ENCODE measurements around the gene KCTD12. TPM values are rescaled to one million over a fixed set of nuclear protein-coding genes. Genes with fewer than 3 reads are reported as not detected.

Gene KCTD12
- total RNA-seq, 1 experiment from 2014 or later: 1.9 TPM

DNA sequence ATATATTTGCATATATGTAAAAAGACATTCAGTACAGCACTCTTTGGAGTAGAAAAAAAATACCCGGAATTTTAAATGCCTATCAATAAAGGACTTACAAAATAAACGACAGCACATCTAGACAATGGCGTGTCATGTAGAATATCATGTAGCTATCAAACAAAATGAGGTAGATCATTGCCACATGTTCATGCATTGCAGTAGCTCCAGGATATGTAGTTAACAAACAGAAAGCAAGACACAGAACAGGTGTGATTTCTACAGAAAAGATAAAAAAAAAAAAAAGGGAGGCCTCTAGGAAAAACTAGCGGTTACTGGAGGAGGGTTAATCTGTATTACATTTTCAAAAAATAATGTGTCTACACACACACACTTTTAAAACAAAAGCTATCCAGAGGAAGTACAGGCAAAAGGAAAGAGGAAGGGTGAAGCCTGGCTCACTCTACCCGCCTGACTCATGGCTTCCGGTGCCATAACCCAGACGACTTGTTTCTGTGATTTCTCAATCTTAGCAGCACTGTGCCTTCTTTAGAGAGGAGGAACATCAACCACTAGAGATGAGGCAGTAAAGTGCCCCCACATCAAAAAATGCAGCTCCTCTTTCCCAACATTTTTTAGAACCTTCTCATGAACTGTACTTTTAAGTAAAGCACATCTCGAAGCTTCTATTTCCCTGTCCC, 6.9 kb downstream of the KCTD12 start:
- no peak overlapping the region for H3K4me2 ChIP-seq (ENCODE audit: low read length)
- H3K27ac ChIP-seq (ENCODE audit: low read depth, low read length): no peak overlapping the region
- no peaks in the 10 kb centered on the region for H3K9me3 ChIP-seq (ENCODE audit: control insufficient read depth in 1 of 2, insufficient read depth in 1 of 2, low read depth in 1 of 2, low read length in 2 of 2)
- H3K9me2 ChIP-seq (ENCODE audit: insufficient read depth): no peaks in the 10 kb centered on the region
- ChIA-PET CTCF (no interaction called here), POLR2A (no interaction called here), RAD21 (ENCODE audit: low non-redundant PET in 1 of 2, low total read pairs in 2 of 2, uncharacterized antibody in 2 of 2, unreplicated experiment in 2 of 2) (no interaction called here)
- no peaks in the 10 kb centered on the region for H3K36me3 ChIP-seq (ENCODE audit: control insufficient read depth in 1 of 2, insufficient read depth in 2 of 2, low read length in 2 of 2)
- H3K79me2 ChIP-seq (ENCODE audit: insufficient read depth, low read length): no peaks in the 10 kb centered on the region
- ATAC-seq (no peak), DNase-seq (ENCODE audit: low read depth, low spot score) (no peak)
- TF ChIP-seq RAD21 (IDR thresholded peaks at IDR 0.05; ENCODE audit: low read depth): no peak
- no peak for TF ChIP-seq ELF1 (IDR thresholded peaks at IDR 0.05; ENCODE audit: borderline replicate concordance, low read depth)
- TF ChIP-seq CEBPB (IDR thresholded peaks at IDR 0.05; ENCODE audit: low read depth): no peak
- no peak for TF ChIP-seq EZH2phosphoT487 (IDR thresholded peaks at IDR 0.05; ENCODE audit: borderline replicate concordance)
- TF ChIP-seq ZFX (IDR thresholded peaks at IDR 0.05): no peak
- no TSS peak for BruUV-seq (replicated peaks)
- H3K27me3 ChIP-seq (ENCODE audit: insufficient read depth, low read length): peaks cover 40% of the 10 kb centered on the region; the same call in 1 of the 2 replicates
- H2AFZ ChIP-seq (ENCODE audit: low read depth, low read length, poor library complexity, severe bottlenecking): no peak overlapping the region
- no peaks in the 10 kb centered on the region for H4K20me1 ChIP-seq (ENCODE audit: insufficient read depth)
- H3K4me3 ChIP-seq (replicated peaks in 1 of 2; ENCODE audit: low read depth in 1 of 2, low read length in 2 of 2): no peak overlapping the region
- intact Hi-C loops (cut with micrococcal nuclease): no loop called here
- no peaks in the 10 kb centered on the region for H3K4me1 ChIP-seq (ENCODE audit: control insufficient read depth in 1 of 2, insufficient read depth in 2 of 2, low read length in 2 of 2)
- no peak overlapping the region for H3K9ac ChIP-seq (ENCODE audit: low read length)

DNA sequence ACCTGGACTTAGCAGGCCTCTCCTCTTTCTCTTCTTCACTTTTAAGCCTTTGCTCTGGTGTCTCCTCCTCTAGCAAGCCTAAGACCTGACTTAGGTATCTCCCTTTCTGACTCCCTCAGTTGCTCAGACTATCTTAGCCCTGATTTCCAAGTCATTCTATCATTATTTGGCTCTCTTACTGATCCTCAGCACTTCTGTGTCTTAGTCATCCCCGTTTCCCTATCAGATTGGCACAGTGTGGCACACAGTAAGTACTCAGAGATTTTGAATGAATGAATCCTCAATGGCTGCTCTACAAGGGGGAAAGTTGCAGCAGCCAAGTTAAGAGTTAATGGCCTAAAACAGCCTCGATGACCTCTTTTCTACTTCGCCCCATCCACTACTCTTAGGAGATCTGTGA, 8.2 kb downstream of the KCTD12 start:
- no peak overlapping the region for H3K4me2 ChIP-seq (ENCODE audit: low read length)
- POLR2A ChIA-PET: no interaction called here
- intact Hi-C loops (cut with micrococcal nuclease): no loop called here
- H3K4me3 ChIP-seq (replicated peaks in 1 of 2; ENCODE audit: low read depth in 1 of 2, low read length in 2 of 2): no peak overlapping the region
- CTCF ChIA-PET: no interaction called here
- no peak overlapping the region for H3K27ac ChIP-seq (ENCODE audit: low read depth, low read length)
- no peak overlapping the region for H2AFZ ChIP-seq (ENCODE audit: low read depth, low read length, poor library complexity, severe bottlenecking)
- no peak for ATAC-seq
- H3K9me3 ChIP-seq (ENCODE audit: control insufficient read depth in 1 of 2, insufficient read depth in 1 of 2, low read depth in 1 of 2, low read length in 2 of 2): no peaks in the 10 kb centered on the region
- BruUV-seq (replicated peaks): no TSS peak
- no peaks in the 10 kb centered on the region for H3K79me2 ChIP-seq (ENCODE audit: insufficient read depth, low read length)
- H3K36me3 ChIP-seq (ENCODE audit: control insufficient read depth in 1 of 2, insufficient read depth in 2 of 2, low read length in 2 of 2): no peaks in the 10 kb centered on the region
- no peak overlapping the region for H3K9ac ChIP-seq (ENCODE audit: low read length)
- RAD21 ChIA-PET (ENCODE audit: low non-redundant PET in 1 of 2, low total read pairs in 2 of 2, uncharacterized antibody in 2 of 2, unreplicated experiment in 2 of 2): no interaction called here
- H3K4me1 ChIP-seq (ENCODE audit: control insufficient read depth in 1 of 2, insufficient read depth in 2 of 2, low read length in 2 of 2): no peaks in the 10 kb centered on the region
- peaks cover 36% of the 10 kb centered on the region; the same call in 1 of the 2 replicates for H3K27me3 ChIP-seq (ENCODE audit: insufficient read depth, low read length)
- no peaks in the 10 kb centered on the region for H3K9me2 ChIP-seq (ENCODE audit: insufficient read depth)
- no peak for DNase-seq (ENCODE audit: low read depth, low spot score)
- no peaks in the 10 kb centered on the region for H4K20me1 ChIP-seq (ENCODE audit: insufficient read depth)
- no peak for TF ChIP-seq POLR2A (IDR thresholded peaks at IDR 0.05; ENCODE audit: borderline replicate concordance, extremely low read depth, insufficient read depth, insufficient read length)
- no peak for TF ChIP-seq FOSL1 (IDR thresholded peaks at IDR 0.05; ENCODE audit: low read depth)
- TF ChIP-seq JUND (IDR thresholded peaks at IDR 0.05): no peak
- no peak for TF ChIP-seq EZH2phosphoT487 (IDR thresholded peaks at IDR 0.05; ENCODE audit: borderline replicate concordance)
- no peak for TF ChIP-seq POLR2AphosphoS5 (IDR thresholded peaks at IDR 0.05; ENCODE audit: low read depth, low read length)
- TF ChIP-seq SIN3A (IDR thresholded peaks at IDR 0.05; ENCODE audit: low read depth): no peak
- no peak for TF ChIP-seq SP1 (IDR thresholded peaks at IDR 0.05; ENCODE audit: low read depth)
- TF ChIP-seq SRF (IDR thresholded peaks at IDR 0.05; ENCODE audit: low read depth): no peak
- TF ChIP-seq, protein P1, sequence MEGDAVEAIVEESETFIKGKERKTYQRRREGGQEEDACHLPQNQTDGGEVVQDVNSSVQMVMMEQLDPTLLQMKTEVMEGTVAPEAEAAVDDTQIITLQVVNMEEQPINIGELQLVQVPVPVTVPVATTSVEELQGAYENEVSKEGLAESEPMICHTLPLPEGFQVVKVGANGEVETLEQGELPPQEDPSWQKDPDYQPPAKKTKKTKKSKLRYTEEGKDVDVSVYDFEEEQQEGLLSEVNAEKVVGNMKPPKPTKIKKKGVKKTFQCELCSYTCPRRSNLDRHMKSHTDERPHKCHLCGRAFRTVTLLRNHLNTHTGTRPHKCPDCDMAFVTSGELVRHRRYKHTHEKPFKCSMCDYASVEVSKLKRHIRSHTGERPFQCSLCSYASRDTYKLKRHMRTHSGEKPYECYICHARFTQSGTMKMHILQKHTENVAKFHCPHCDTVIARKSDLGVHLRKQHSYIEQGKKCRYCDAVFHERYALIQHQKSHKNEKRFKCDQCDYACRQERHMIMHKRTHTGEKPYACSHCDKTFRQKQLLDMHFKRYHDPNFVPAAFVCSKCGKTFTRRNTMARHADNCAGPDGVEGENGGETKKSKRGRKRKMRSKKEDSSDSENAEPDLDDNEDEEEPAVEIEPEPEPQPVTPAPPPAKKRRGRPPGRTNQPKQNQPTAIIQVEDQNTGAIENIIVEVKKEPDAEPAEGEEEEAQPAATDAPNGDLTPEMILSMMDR (IDR thresholded peaks at IDR 0.05 in 2 of 3, conservative IDR thresholded peaks at IDR 0.05 in 1 of 3; ENCODE audit: borderline replicate concordance in 1 of 3, insufficient read depth in 1 of 3, low read depth in 2 of 3, low read length in 2 of 3): no peak
- TF ChIP-seq, protein P2, sequence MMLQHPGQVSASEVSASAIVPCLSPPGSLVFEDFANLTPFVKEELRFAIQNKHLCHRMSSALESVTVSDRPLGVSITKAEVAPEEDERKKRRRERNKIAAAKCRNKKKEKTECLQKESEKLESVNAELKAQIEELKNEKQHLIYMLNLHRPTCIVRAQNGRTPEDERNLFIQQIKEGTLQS (IDR thresholded peaks at IDR 0.05): no peak
- no peak for TF ChIP-seq CEBPB (IDR thresholded peaks at IDR 0.05; ENCODE audit: low read depth)
- no peak for TF ChIP-seq EZH2 (IDR thresholded peaks at IDR 0.05)
- TF ChIP-seq, protein P3, sequence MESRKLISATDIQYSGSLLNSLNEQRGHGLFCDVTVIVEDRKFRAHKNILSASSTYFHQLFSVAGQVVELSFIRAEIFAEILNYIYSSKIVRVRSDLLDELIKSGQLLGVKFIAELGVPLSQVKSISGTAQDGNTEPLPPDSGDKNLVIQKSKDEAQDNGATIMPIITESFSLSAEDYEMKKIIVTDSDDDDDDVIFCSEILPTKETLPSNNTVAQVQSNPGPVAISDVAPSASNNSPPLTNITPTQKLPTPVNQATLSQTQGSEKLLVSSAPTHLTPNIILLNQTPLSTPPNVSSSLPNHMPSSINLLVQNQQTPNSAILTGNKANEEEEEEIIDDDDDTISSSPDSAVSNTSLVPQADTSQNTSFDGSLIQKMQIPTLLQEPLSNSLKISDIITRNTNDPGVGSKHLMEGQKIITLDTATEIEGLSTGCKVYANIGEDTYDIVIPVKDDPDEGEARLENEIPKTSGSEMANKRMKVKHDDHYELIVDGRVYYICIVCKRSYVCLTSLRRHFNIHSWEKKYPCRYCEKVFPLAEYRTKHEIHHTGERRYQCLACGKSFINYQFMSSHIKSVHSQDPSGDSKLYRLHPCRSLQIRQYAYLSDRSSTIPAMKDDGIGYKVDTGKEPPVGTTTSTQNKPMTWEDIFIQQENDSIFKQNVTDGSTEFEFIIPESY (IDR thresholded peaks at IDR 0.05; ENCODE audit: extremely low read depth, insufficient replicate concordance, low read length): no peak
- no peak for TF ChIP-seq ZNF274 (IDR thresholded peaks at IDR 0.05; ENCODE audit: low read depth, low read length)
